GM12878 (cell line): ENCODE data around the gene DNAJC3. TPM values are rescaled to one million over a fixed set of nuclear protein-coding genes. Genes with fewer than 3 reads are reported as not detected.

Experiments
- ATAC-seq: fragments of 200-7000 bp; cut with Tn5 transposase; 3 replicates; pipeline ENCODE4 v1.9.1; 2020; ENCODE audit warnings: mild to moderate bottlenecking, moderate library complexity
- BruUV-seq: library from RNA; stranded (reverse); fragments of 400-500 nt; replicated peaks from 2 replicates; lab custom pipeline; 2021; lab: Mats Ljungman, UMichigan
- CTCF ChIA-PET: fragments of 300-600 bp; sonication (Branson Sonifier 250); formaldehyde crosslinking; extraction: SDS; loops from one replicate; lab custom pipeline; 2021; ENCODE audit warnings: inconsistent platforms; lab: Yijun Ruan, JAX
- POLR2A ChIA-PET: fragments of 350-600 bp; formaldehyde crosslinking; extraction: SDS; loops from one replicate; lab custom pipeline; 2021; ENCODE audit warnings: inconsistent platforms; lab: Charles Lee
- RAD21 ChIA-PET: fragments of 300-600 bp; sonication (Branson Sonifier 250); formaldehyde crosslinking; loops from one replicate; lab custom pipeline; 2023; ENCODE audit warnings: antibody characterized with exemption; ENCODE audit not compliant: unreplicated experiment; lab: Charles Lee
- SMC1A ChIA-PET: fragments of 300-600 bp; sonication (Branson Sonifier 250); formaldehyde crosslinking; loops from one replicate; lab custom pipeline; 2023; ENCODE audit not compliant: unreplicated experiment, uncharacterized antibody; lab: Charles Lee
- DNase-seq: peaks from one replicate; pipeline ENCODE4 v3.0.0-alpha.2; 2011; ENCODE audit warnings: low read depth, low spot score
- FAIRE-seq: peaks from 3 replicates; lab custom pipeline; 2011; peaks lifted over from hg19 to GRCh38; lab: Jason Lieb, UNC
- H2AFZ ChIP-seq: 2 replicates; pipeline ENCODE4 v1.6.0; 2011; ENCODE audit warnings: low read depth, low read length, control low read depth; ENCODE audit not compliant: control insufficient read depth
- H3K27ac ChIP-seq: 2 replicates; pipeline ENCODE4 v1.5.1; 2011; ENCODE audit warnings: control low read depth; ENCODE audit not compliant: control insufficient read depth, insufficient read depth
- H3K27me3 ChIP-seq, 2 experiments: replicated peaks in 1 of 2; 2 replicates each; pipeline versions ENCODE4 v1.6.0 to v1.6.1; 2011; ENCODE audit warnings: low read length in 1 of 2; ENCODE audit not compliant: control insufficient read depth in 2 of 2, insufficient read depth in 2 of 2
- H3K36me3 ChIP-seq, 2 experiments: 2 replicates each; pipeline ENCODE4 v1.5.1; 2011; ENCODE audit warnings: low read length in 1 of 2; ENCODE audit not compliant: control insufficient read depth in 2 of 2, insufficient read depth in 2 of 2
- H3K4me1 ChIP-seq: 2 replicates; pipeline ENCODE4 v1.6.1; 2011; ENCODE audit warnings: mild to moderate bottlenecking, low read length, moderate library complexity, mixed read lengths; ENCODE audit not compliant: control insufficient read depth, insufficient read depth
- H3K4me2 ChIP-seq: 2 replicates; pipeline ENCODE4 v1.6.0; 2011; ENCODE audit warnings: control low read depth; ENCODE audit not compliant: control insufficient read depth, insufficient read depth
- H3K4me3 ChIP-seq: fragments of 200-600 bp; sonication (generic); 2 replicates; pipeline ENCODE4 v1.5.1; 2016
- H3K79me2 ChIP-seq: 2 replicates; pipeline ENCODE4 v1.6.0; 2011; ENCODE audit warnings: low read length; ENCODE audit not compliant: control insufficient read depth, insufficient read depth
- H3K9ac ChIP-seq: 2 replicates; pipeline ENCODE4 v1.8.0; 2011; ENCODE audit warnings: low read length, control low read depth, mixed read lengths; ENCODE audit not compliant: control insufficient read depth, insufficient read depth
- H3K9me3 ChIP-seq: replicated peaks from 3 replicates; pipeline ENCODE4 v1.5.1; 2011; ENCODE audit warnings: mild to moderate bottlenecking, low read length; ENCODE audit not compliant: control insufficient read depth, insufficient read depth
- H4K20me1 ChIP-seq: 2 replicates; pipeline ENCODE4 v1.6.0; 2011; ENCODE audit not compliant: control insufficient read depth, insufficient read depth
- ATF3 ChIP-seq: IDR thresholded peaks from 2 replicates; pipeline ENCODE4 v1.6.1; 2011; ENCODE audit warnings: low read depth, mild to moderate bottlenecking, low read length, moderate library complexity, borderline replicate concordance; ENCODE audit errors: extremely low read depth
- CBX3 ChIP-seq: fragments of 200-600 bp; sonication (generic); IDR thresholded peaks from 2 replicates; pipeline ENCODE4 v1.6.1; 2016; ENCODE audit warnings: low read depth, borderline replicate concordance
- EP300 ChIP-seq, 2 experiments: fragments of 150-350 bp in 1 of 2; IDR thresholded peaks; 2 replicates each; pipeline ENCODE4 v1.6.1; 2011 to 2012; ENCODE audit warnings: low read depth in 2 of 2, low read length in 2 of 2, borderline replicate concordance in 1 of 2, improper control_type of control experiment in 1 of 2, inconsistent platforms in 1 of 2; ENCODE audit not compliant: control insufficient read depth in 1 of 2
- EZH2 ChIP-seq: IDR thresholded peaks from 2 replicates; pipeline ENCODE4 v1.6.1; 2012; ENCODE audit warnings: low read depth, mild to moderate bottlenecking, control low read depth, inconsistent platforms, low read length, borderline replicate concordance; ENCODE audit not compliant: control insufficient read depth
- IRF5 ChIP-seq: fragments of 450-650 bp; IDR thresholded peaks from 2 replicates; pipeline ENCODE4 v1.6.1; 2017; ENCODE audit warnings: borderline replicate concordance
- KDM1A ChIP-seq: fragments of 200-600 bp; sonication (generic); IDR thresholded peaks from 2 replicates; pipeline ENCODE4 v1.6.1; 2016; ENCODE audit warnings: borderline replicate concordance
- NFXL1 ChIP-seq: fragments of 450-650 bp; IDR thresholded peaks from 2 replicates; pipeline ENCODE4 v1.6.1; 2017; ENCODE audit warnings: antibody characterized with exemption, mild to moderate bottlenecking, borderline replicate concordance
- NR2F1 ChIP-seq: fragments of 450-650 bp; conservative IDR thresholded peaks from 2 replicates; pipeline ENCODE4 v1.6.1; 2017; ENCODE audit warnings: mild to moderate bottlenecking
- POLR2A ChIP-seq: IDR thresholded peaks from 2 replicates; pipeline ENCODE4 v1.6.1; 2011; ENCODE audit warnings: low read depth, mild to moderate bottlenecking, low read length
- SMAD1 ChIP-seq: fragments of 450-650 bp; IDR thresholded peaks from 2 replicates; pipeline ENCODE4 v1.6.1; 2018; ENCODE audit warnings: mild to moderate bottlenecking, low read depth; ENCODE audit not compliant: partially characterized antibody
- SPI1 ChIP-seq: IDR thresholded peaks from 2 replicates; pipeline ENCODE4 v1.6.1; 2011; ENCODE audit warnings: low read depth, mild to moderate bottlenecking, low read length, moderate library complexity, borderline replicate concordance; ENCODE audit not compliant: insufficient read depth
- TBL1XR1 ChIP-seq: IDR thresholded peaks from 2 replicates; pipeline ENCODE4 v1.6.1; 2012; ENCODE audit warnings: low read depth, low read length, improper control_type of control experiment
- WRNIP1 ChIP-seq: IDR thresholded peaks from 2 replicates; pipeline ENCODE4 v1.6.1; 2011; ENCODE audit warnings: low read depth, low read length, improper control_type of control experiment, borderline replicate concordance
- ZBTB33 ChIP-seq: fragments of 450-650 bp; IDR thresholded peaks from 2 replicates; pipeline ENCODE4 v1.6.1; 2017; ENCODE audit warnings: mild to moderate bottlenecking
- ZBTB40 ChIP-seq: fragments of 450-650 bp; IDR thresholded peaks from 2 replicates; pipeline ENCODE4 v1.6.1; 2016; ENCODE audit warnings: mild to moderate bottlenecking, moderate library complexity, borderline replicate concordance
- ZNF24 ChIP-seq: fragments of 450-650 bp; IDR thresholded peaks from 2 replicates; pipeline ENCODE4 v1.6.1; 2017; ENCODE audit warnings: antibody characterized with exemption, mild to moderate bottlenecking
- WGBS: methylation state at CpG from one replicate; pipeline ENCODE4 v1.1.6; 2016; ENCODE audit warnings: low lambda C conversion rate; ENCODE audit not compliant: insufficient replicate concordance, insufficient coverage; ENCODE audit errors: missing lambda C conversion rate; 5-methylcytosine and 5-hydroxymethylcytosine counted together
- in situ Hi-C: fragments of 300-500 bp; cut with MboI; formaldehyde crosslinking; loops from 9 replicates; pipeline ENCODE4 v1.14.3; 2018; ENCODE audit warnings: mixed read lengths
- intact Hi-C: fragments of 100-400 bp; cut with micrococcal nuclease; formaldehyde crosslinking; loops from one replicate; pipeline ENCODE4 v1.14.2; 2022; ENCODE audit not compliant: unreplicated experiment
- polyA plus RNA-seq, 11 experiments: library from polyadenylated mRNA; depleted of rRNA in 4 of 11; unstranded in 6 of 11; stranded (reverse) in 5 of 11; fragments of >200 nt; fragmentation: Nextera tagmentation in 4 of 11; fragmentation: Illumina TruSeq in 1 of 11; extraction: Ambion mirVana in 4 of 11; extraction: Trizol in 1 of 11; gene quantifications; 1 replicate in 1 of 11; 2 replicates in 10 of 11; pipeline versions ENCODE4 v1.2.1 to v1.2.3, GENCODE V29; 2011 to 2016; ENCODE audit warnings: inconsistent platforms in 2 of 11, missing spikeins in 2 of 11, low read depth in 1 of 11
- total RNA-seq, 4 experiments: library from RNA; depleted of rRNA in 3 of 4; stranded (reverse); fragments of >200 nt in 3 of 4; fragmentation: Illumina TruSeq in 1 of 4; extraction: Trizol in 1 of 4; gene quantifications; 2 replicates each; pipeline versions ENCODE4 v1.2.1 to v1.2.3, GENCODE V29; 2013 to 2021

The DNAJC3 gene
- total and polyA plus RNA-seq, 10 of the 15 experiments (the other 5 are each of a cell fraction or from before 2014, with no cell fraction given): 9.3 to 37.4 (median 19.0) TPM

- no peak for TF ChIP-seq ZBTB40
- TF ChIP-seq ATF3: no peak
- TF ChIP-seq TBL1XR1: no peak
- TF ChIP-seq EZH2: no peak
- TF ChIP-seq NR2F1: no peak
- TF ChIP-seq SMAD1: no peak
- no peak for TF ChIP-seq NFXL1
- no peak for TF ChIP-seq WRNIP1
Observed at GRCh38 chr13:95652821-95653220, 24.1 kb upstream of the DNAJC3 start (continued).

- Histone ChIP-seq H3K36me3 (no peaks in the 10 kb centered on the region), H3K4me1 (no peaks in the 10 kb centered on the region), H3K4me3 (no peak overlapping the region), H3K27ac (no peak overlapping the region), H2AFZ (no peak overlapping the region), H3K9ac (no peak overlapping the region), H4K20me1 (no peaks in the 10 kb centered on the region), H3K9me3 (no peaks in the 10 kb centered on the region; the same call in 2 of the 3 replicates), H3K4me2 (no peak overlapping the region), H3K79me2 (no peaks in the 10 kb centered on the region), H3K27me3 (no peaks in the 10 kb centered on the region)
- POLR2A ChIA-PET: no interaction called here
- DNase-seq (no peak), FAIRE-seq (no peak), ATAC-seq (no peak)
- CTCF ChIA-PET: no interaction called here
- RAD21 ChIA-PET: no interaction called here
- intact Hi-C loops (no loop called here), in situ Hi-C loops (no loop called here)
- SMC1A ChIA-PET: no interaction called here
- no TSS peak for BruUV-seq
- WGBS: 86% methylated on average over 3 of the region's 3 CpGs
- TF ChIP-seq POLR2A (no peak), IRF5 (no peak), SPI1 (no peak), KDM1A (no peak), CBX3 (no peak), ZNF24 (no peak), ZBTB33 (no peak), EP300 (IDR thresholded peaks at IDR 0.05; ENCODE audit: borderline replicate concordance in 1 of 2, control insufficient read depth in 1 of 2, low read depth in 2 of 2, low read length in 2 of 2) (no peak)
Observed at GRCh38 chr13:95656386-95657015, 20.4 kb upstream of the DNAJC3 start.
